ENCODE results near the gene KBTBD7.

- TF ChIP-seq GATA2 (CRISPR knock-in tag; IDR thresholded peaks at IDR 0.05) (no peak), TAF1 (IDR thresholded peaks at IDR 0.05; ENCODE audit: borderline replicate concordance, low read depth, low read length) (no peak), RFX5 (IDR thresholded peaks at IDR 0.05; ENCODE audit: low read length) (no peak)
Measured at GRCh38 chr13:41200126-41200525, 5.8 kb upstream of the KBTBD7 start.
